GM20000 (cell line): ENCODE results near the gene CPSF6.
"Not testable (repeated sequence)": the region's sequence is repeated elsewhere in the genome, so short reads cannot be mapped to it uniquely, and the experiment has no call there.

Experiments used
- DNase-seq: peaks from one replicate; pipeline ENCODE4 v3.0.0; 2012; ENCODE audit warnings: low spot score
- CTCF ChIP-seq: IDR thresholded peaks from 2 replicates; pipeline ENCODE4 v1.5.1; 2012; ENCODE audit warnings: mild to moderate bottlenecking, control low read depth; ENCODE audit errors: extremely low read depth, missing control alignments

The CPSF6 gene

DNA sequence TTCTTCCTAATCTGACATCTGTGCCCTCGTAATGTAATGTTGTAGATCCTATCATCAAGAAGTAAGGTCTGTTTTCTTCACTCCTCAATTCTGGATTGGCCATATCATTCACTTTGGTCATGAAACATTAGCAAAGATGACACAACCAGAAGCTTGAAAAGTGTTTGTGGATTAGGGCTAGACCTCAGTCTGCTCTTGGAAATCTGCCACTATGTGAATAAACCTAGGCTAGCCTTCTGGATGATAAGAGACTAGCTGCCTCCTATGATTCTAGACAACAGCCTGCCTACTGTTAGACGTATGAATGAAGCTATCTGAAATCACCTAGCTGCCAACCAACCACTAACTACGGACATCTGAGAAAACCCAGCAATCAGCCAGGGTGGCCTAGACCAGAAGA lies 70.1 kb downstream of the CPSF6 start:
- DNase-seq: no peak
- no peak for TF ChIP-seq CTCF

GRCh38 chr12:69313209-69313608 lies 73.8 kb downstream of the CPSF6 start:
- no peak for DNase-seq
- no peak for TF ChIP-seq CTCF

DNA sequence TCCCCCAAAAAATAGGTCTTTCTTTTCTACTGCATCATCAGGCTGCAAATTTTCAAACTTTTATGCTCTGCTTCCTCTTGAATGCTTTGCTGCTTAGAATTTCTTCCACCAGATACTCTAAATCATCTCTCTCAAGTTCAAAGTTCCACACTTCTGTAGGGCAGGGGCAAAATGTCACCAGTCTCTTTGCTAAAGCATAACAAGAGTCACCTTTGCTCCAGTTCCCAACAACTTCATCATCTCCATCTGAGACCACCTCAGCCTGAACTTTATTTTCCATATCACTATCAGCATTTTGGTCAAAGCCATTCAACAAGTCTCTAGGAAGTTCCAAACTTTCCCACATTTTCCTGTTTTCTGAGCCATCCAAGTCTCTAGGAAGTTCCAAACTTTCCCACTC lies 77.4 kb downstream of the CPSF6 start:
- not testable (repeated sequence) for DNase-seq

- not testable (repeated sequence) for DNase-seq
Observed at GRCh38 chr12:69317233-69317632, 77.9 kb downstream of the CPSF6 start.

DNA sequence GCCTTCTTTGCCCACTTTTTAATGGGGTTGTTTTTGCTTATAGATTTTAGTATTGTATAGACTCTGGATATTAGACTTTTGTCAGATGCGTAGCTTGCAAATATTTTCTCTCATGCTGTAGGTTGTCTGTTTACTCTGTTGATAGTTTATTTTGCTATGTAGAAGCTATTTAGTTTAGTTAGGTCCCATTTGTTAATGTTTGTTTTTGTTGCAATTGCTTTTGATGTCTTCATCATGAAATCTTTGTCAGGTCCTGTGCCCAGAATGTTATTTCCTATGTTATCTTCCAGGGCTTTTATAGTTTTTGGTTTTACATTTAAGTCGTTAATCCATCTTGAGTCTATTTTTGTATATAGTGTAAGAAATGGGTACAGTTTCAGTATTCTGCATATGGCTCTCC lies 78.9 kb downstream of the CPSF6 start:
- no peak for TF ChIP-seq CTCF
- DNase-seq: no peak

DNA sequence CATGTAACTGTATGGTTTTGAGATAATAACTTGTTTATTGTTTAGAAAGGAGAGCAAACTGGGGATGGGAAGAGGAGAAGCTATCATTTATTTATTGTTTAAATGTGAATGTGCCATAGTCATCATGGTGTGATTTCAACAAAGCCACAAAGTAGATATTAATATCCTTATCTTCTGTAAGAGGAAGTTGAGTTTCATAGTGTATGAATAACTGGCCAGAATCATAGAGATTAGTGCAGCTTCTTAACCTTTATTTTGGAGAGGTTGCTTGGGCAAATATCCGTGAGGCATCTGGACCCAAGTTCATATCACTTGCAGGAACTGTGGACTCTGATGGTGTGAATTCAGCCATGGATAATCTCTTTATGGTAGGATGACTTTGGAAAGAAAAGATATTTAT lies 82.0 kb downstream of the CPSF6 start:
- no peak for DNase-seq
- no peak for TF ChIP-seq CTCF
